ENCODE measurements around the gene ENOPH1. TPM values are rescaled to one million over a fixed set of nuclear protein-coding genes. Genes with fewer than 3 reads are reported as not detected.

Gene ENOPH1
- total RNA-seq, 1 experiment from 2014 or later, result 67.6 TPM

DNA sequence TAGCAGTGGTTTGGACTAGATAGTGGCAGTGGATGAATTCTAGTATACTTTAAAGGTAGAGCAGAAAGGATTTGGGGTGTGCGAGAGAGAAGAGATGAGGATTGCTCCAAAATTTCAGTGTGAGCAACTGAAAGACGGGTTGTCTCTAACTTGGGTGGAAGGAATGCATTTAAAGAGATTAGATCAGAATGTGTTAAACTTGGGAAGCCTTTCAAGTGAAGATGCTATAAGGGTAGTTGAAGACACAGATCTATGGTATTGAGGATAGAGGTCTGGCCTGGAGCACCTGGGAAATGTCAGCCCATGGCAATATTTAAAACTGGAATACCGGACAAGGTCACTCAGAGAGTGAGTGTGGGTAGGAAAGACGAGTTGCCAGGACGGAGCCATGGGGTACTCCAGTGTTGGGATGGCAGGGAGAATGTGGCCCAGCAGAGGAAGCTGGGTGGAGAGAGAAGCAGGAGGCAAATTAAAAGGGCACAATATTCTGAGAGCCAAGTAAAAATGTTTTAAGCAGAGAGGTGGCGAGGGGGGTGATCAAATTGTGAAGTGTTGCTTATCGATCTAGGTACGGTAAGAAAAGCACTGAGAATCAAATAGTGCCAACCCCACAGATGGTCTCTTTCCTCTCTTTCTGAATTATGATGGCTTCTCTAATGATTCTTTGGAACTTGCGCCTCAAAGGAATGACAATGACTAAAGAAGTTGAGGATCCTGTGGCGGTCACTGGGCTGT lies 50.5 kb downstream of the ENOPH1 start:
- CTCF ChIA-PET, result no interaction called here

GRCh38 chr4:82481506-82481840 lies 51.1 kb downstream of the ENOPH1 start:
- TF ChIP-seq, protein P1, sequence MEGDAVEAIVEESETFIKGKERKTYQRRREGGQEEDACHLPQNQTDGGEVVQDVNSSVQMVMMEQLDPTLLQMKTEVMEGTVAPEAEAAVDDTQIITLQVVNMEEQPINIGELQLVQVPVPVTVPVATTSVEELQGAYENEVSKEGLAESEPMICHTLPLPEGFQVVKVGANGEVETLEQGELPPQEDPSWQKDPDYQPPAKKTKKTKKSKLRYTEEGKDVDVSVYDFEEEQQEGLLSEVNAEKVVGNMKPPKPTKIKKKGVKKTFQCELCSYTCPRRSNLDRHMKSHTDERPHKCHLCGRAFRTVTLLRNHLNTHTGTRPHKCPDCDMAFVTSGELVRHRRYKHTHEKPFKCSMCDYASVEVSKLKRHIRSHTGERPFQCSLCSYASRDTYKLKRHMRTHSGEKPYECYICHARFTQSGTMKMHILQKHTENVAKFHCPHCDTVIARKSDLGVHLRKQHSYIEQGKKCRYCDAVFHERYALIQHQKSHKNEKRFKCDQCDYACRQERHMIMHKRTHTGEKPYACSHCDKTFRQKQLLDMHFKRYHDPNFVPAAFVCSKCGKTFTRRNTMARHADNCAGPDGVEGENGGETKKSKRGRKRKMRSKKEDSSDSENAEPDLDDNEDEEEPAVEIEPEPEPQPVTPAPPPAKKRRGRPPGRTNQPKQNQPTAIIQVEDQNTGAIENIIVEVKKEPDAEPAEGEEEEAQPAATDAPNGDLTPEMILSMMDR (IDR thresholded peaks at IDR 0.05; ENCODE audit: insufficient read depth in 1 of 2, low read depth in 1 of 2, low read length in 1 of 2, severe bottlenecking in 1 of 2, unreplicated experiment in 1 of 2), result no peak
- ChIA-PET CTCF (no interaction called here), POLR2A (no interaction called here)
- Mint-ChIP-seq H3K36me3 (ENCODE audit: insufficient read depth, unreplicated experiment) (peaks cover 6% of the 10 kb centered on the region), H3K4me3 (ENCODE audit: unreplicated experiment) (no peak overlapping the region), H3K27me3 (ENCODE audit: insufficient read depth, unreplicated experiment) (no peaks in the 10 kb centered on the region), H3K4me1 (ENCODE audit: low read depth, unreplicated experiment) (peaks cover 6% of the 10 kb centered on the region), H3K27ac (ENCODE audit: unreplicated experiment) (no peak overlapping the region), H3K9me3 (ENCODE audit: unreplicated experiment) (no peaks in the 10 kb centered on the region)
- BruUV-seq (replicated peaks), result no TSS peak
- no peak for DNase-seq
- Histone ChIP-seq H3K36me3 (ENCODE audit: control insufficient read depth, insufficient read depth, low read length) (no peaks in the 10 kb centered on the region), H3K4me1 (peaks cover 5% of the 10 kb centered on the region), H3K27me3 (replicated peaks; ENCODE audit: control insufficient read depth, insufficient read depth, low read length) (no peaks in the 10 kb centered on the region), H3K4me3 (ENCODE audit: low read depth, low read length) (no peak overlapping the region), H3K9me3 (no peaks in the 10 kb centered on the region)
- intact Hi-C loops (cut with micrococcal nuclease; ENCODE audit: unreplicated experiment), result no loop called here

More for the DNA sequence above, 50.5 kb downstream of the ENOPH1 start:
- TF ChIP-seq, protein P1 (IDR thresholded peaks at IDR 0.05; ENCODE audit: insufficient read depth in 1 of 2, low read depth in 1 of 2, low read length in 1 of 2, severe bottlenecking in 1 of 2, unreplicated experiment in 1 of 2), result no peak
- Mint-ChIP-seq H3K4me1 (ENCODE audit: low read depth, unreplicated experiment) (peaks cover 6% of the 10 kb centered on the region), H3K9me3 (ENCODE audit: unreplicated experiment) (no peaks in the 10 kb centered on the region), H3K27ac (ENCODE audit: unreplicated experiment) (no peak overlapping the region), H3K36me3 (ENCODE audit: insufficient read depth, unreplicated experiment) (peaks cover 6% of the 10 kb centered on the region), H3K4me3 (ENCODE audit: unreplicated experiment) (no peak overlapping the region), H3K27me3 (ENCODE audit: insufficient read depth, unreplicated experiment) (no peaks in the 10 kb centered on the region)
- intact Hi-C loops (cut with micrococcal nuclease; ENCODE audit: unreplicated experiment), result no loop called here
- Histone ChIP-seq H3K4me1 (peaks cover 5% of the 10 kb centered on the region), H3K9me3 (no peaks in the 10 kb centered on the region), H3K27me3 (replicated peaks; ENCODE audit: control insufficient read depth, insufficient read depth, low read length) (no peaks in the 10 kb centered on the region), H3K36me3 (ENCODE audit: control insufficient read depth, insufficient read depth, low read length) (no peaks in the 10 kb centered on the region), H3K4me3 (ENCODE audit: low read depth, low read length) (no peak overlapping the region)
- POLR2A ChIA-PET, result no interaction called here
- DNase-seq, result no peak
- no TSS peak for BruUV-seq (replicated peaks)

DNA sequence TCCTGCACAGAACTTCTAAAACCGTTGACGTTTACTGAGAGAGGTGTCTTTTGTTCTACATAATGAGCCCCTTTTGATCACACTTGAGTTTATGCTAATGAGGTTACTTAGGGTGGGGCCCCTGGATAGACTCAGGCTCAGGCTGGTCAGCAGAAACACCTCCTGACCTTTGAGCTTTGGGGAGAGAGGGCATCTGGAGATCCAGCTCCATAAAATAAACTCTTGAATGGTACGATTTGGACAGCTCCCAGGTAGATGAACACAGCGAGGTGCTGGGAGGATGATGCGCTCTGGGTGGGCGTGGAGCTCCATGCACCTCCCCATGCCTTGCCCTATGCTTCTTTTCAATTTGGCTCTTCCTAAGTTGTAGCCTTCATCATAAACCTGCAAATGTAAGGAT lies 52.0 kb downstream of the ENOPH1 start:
- Mint-ChIP-seq H3K4me3 (ENCODE audit: unreplicated experiment) (no peak overlapping the region), H3K27me3 (ENCODE audit: insufficient read depth, unreplicated experiment) (no peaks in the 10 kb centered on the region), H3K36me3 (ENCODE audit: insufficient read depth, unreplicated experiment) (no peaks in the 10 kb centered on the region), H3K9me3 (ENCODE audit: unreplicated experiment) (no peaks in the 10 kb centered on the region), H3K27ac (ENCODE audit: unreplicated experiment) (no peak overlapping the region), H3K4me1 (ENCODE audit: low read depth, unreplicated experiment) (no peaks in the 10 kb centered on the region)
- Histone ChIP-seq H3K27me3 (replicated peaks; ENCODE audit: control insufficient read depth, insufficient read depth, low read length) (no peaks in the 10 kb centered on the region), H3K9me3 (no peaks in the 10 kb centered on the region), H3K4me3 (ENCODE audit: low read depth, low read length) (no peak overlapping the region), H3K4me1 (peaks cover 5% of the 10 kb centered on the region), H3K36me3 (ENCODE audit: control insufficient read depth, insufficient read depth, low read length) (no peaks in the 10 kb centered on the region)
- no TSS peak for BruUV-seq (replicated peaks)
- ChIA-PET POLR2A (no interaction called here), CTCF (no interaction called here)
- no peak for DNase-seq
- TF ChIP-seq, protein P1 (IDR thresholded peaks at IDR 0.05; ENCODE audit: insufficient read depth in 1 of 2, low read depth in 1 of 2, low read length in 1 of 2, severe bottlenecking in 1 of 2, unreplicated experiment in 1 of 2), result no peak
- intact Hi-C loops (cut with micrococcal nuclease; ENCODE audit: unreplicated experiment), result no loop called here
